Suprapubic skin (tissue), 4 donors: ENCODE measurements around the gene LPP. TPM values are rescaled to one million over a fixed set of nuclear protein-coding genes. Genes with fewer than 3 reads are reported as not detected.

Experiments
- DNase-seq, 2 donors: peaks; one replicate each; pipeline ENCODE4 v3.0.0-alpha.2; 2019; ENCODE audit warnings: low spot score in 2 of 2
- H3K27ac ChIP-seq: fragments of 200-600 bp; sonication (generic); one replicate; pipeline ENCODE4 v1.5.1; 2019
- H3K27me3 ChIP-seq: fragments of 200-600 bp; sonication (generic); one replicate; pipeline ENCODE4 v1.5.1; 2019
- H3K36me3 ChIP-seq: fragments of 200-600 bp; sonication (generic); one replicate; pipeline ENCODE4 v1.5.1; 2019
- H3K4me1 ChIP-seq: fragments of 200-600 bp; sonication (generic); one replicate; pipeline ENCODE4 v1.5.1; 2019
- H3K4me3 ChIP-seq: fragments of 200-600 bp; sonication (generic); one replicate; pipeline ENCODE4 v1.5.1; 2019; ENCODE audit warnings: mild to moderate bottlenecking
- H3K9me3 ChIP-seq: fragments of 200-600 bp; sonication (generic); one replicate; pipeline ENCODE4 v1.5.1; 2019
- EP300 ChIP-seq: sonication (generic); formaldehyde crosslinking; IDR thresholded peaks from one replicate; pipeline ENCODE4 v1.6.1; 2017; ENCODE audit warnings: antibody characterized with exemption
- POLR2A ChIP-seq, 2 donors: fragments of 450-650 bp; IDR thresholded peaks; one replicate each; pipeline ENCODE4 v1.6.1; 2017; ENCODE audit warnings: antibody characterized with exemption in 2 of 2, mild to moderate bottlenecking in 2 of 2, moderate library complexity in 2 of 2
- POLR2AphosphoS5 ChIP-seq, 3 donors: sonication (generic); formaldehyde crosslinking; IDR thresholded peaks; one replicate each; pipeline ENCODE4 v1.6.1; 2017; ENCODE audit warnings: antibody characterized with exemption in 3 of 3
- WGBS: methylation state at CpG from one replicate; pipeline ENCODE4 v1.1.5; 2018; 5-methylcytosine and 5-hydroxymethylcytosine counted together
- total RNA-seq, 4 donors: library from RNA; depleted of rRNA; stranded (reverse); fragments of >200 nt; gene quantifications; one replicate each; pipeline ENCODE4 v1.1.0, GENCODE V29; 2016
- TF ChIP-seq, protein P1 (sequence below), 2 donors: fragments of 200-600 bp in 1 of 2; fragments of 450-650 bp in 1 of 2; sonication (generic) in 1 of 2; IDR thresholded peaks; one replicate each; pipeline ENCODE4 v1.5.1; 2016 to 2019; ENCODE audit warnings: antibody characterized with exemption in 2 of 2, mild to moderate bottlenecking in 1 of 2, moderate library complexity in 1 of 2

LPP gene
- total RNA-seq, 4 donors from 2014 or later = 56.8 to 127 (median 84.2) TPM

DNA sequence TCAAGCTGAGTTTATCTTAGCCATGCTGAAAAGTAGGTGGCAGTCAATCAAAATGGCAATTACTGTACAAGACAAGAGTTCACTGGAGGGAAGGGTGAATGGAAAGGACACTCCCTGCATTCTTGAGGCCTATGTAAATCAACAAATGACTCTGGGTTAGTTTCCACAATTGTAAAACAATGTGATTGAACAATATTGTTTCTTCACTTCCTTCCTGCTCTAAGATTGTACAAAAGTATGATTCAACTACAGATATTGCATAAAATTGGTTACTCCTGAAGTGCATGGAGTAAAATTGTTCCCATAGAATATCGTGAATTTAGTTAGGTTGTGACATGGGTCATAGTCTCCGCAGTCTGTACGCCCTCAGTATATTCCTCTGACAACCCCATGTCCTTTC is 277.6 kb downstream of the LPP start:
- H3K27ac ChIP-seq = no peak overlapping the region
- TF ChIP-seq EP300 (no peak), POLR2AphosphoS5 (IDR thresholded peaks at IDR 0.05) (no peak), POLR2A (IDR thresholded peaks at IDR 0.05) (no peak)
- TF ChIP-seq, protein P1, sequence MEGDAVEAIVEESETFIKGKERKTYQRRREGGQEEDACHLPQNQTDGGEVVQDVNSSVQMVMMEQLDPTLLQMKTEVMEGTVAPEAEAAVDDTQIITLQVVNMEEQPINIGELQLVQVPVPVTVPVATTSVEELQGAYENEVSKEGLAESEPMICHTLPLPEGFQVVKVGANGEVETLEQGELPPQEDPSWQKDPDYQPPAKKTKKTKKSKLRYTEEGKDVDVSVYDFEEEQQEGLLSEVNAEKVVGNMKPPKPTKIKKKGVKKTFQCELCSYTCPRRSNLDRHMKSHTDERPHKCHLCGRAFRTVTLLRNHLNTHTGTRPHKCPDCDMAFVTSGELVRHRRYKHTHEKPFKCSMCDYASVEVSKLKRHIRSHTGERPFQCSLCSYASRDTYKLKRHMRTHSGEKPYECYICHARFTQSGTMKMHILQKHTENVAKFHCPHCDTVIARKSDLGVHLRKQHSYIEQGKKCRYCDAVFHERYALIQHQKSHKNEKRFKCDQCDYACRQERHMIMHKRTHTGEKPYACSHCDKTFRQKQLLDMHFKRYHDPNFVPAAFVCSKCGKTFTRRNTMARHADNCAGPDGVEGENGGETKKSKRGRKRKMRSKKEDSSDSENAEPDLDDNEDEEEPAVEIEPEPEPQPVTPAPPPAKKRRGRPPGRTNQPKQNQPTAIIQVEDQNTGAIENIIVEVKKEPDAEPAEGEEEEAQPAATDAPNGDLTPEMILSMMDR (IDR thresholded peaks at IDR 0.05) = no peak
- WGBS = 90% methylated on average over 3 of the region's 3 CpGs

DNA sequence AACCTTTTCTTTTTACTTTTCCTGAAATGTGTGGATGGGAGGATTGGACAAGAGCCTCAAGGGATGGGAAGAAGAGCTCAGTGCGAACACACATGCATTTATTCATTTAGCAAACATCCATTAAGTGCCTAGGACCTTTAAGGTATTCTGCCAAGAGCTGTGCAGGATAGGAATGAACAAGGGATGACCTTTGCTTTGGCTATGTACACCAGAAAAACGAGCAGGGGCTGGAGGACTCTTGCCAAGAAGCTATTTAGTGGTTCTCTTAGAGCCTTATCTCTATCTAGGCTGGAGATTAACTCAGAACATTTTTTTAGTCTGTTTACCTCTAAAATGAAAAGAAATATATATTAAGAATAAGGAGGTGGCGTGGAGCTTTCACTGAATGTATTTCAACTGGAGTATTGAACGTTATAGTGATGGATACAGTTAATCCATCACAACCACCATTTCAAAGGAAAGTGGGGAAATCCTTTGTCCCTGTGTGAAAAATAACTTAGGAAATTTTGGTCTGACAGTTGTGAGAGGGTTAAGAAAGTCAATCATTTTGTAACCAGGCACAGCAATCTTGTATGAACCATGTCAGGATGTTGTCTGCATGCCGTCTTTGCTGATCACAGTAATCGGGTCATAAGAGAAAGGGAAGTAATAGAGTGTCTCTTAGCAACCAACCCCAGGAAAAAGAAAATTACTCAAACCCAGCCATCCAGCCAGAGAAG is 279.0 kb downstream of the LPP start:
- DNase-seq = no peak
- Histone ChIP-seq H3K9me3 (no peaks in the 10 kb centered on the region), H3K4me3 (no peak overlapping the region), H3K4me1 (peaks cover 9% of the 10 kb centered on the region), H3K36me3 (no peaks in the 10 kb centered on the region), H3K27ac (no peak overlapping the region), H3K27me3 (no peaks in the 10 kb centered on the region)
- TF ChIP-seq, protein P1 (IDR thresholded peaks at IDR 0.05) = no peak
- TF ChIP-seq POLR2A (IDR thresholded peaks at IDR 0.05) (no peak), EP300 (no peak), POLR2AphosphoS5 (IDR thresholded peaks at IDR 0.05) (no peak)
- WGBS = 64% methylated on average over 6 of the region's 6 CpGs

More for the DNA sequence above, 277.6 kb downstream of the LPP start:
- peaks cover 9% of the 10 kb centered on the region for H3K4me1 ChIP-seq
- no peaks in the 10 kb centered on the region for H3K9me3 ChIP-seq
- no peak for DNase-seq
- no peaks in the 10 kb centered on the region for H3K36me3 ChIP-seq
- H3K27me3 ChIP-seq = no peaks in the 10 kb centered on the region
- H3K4me3 ChIP-seq = no peak overlapping the region

DNA sequence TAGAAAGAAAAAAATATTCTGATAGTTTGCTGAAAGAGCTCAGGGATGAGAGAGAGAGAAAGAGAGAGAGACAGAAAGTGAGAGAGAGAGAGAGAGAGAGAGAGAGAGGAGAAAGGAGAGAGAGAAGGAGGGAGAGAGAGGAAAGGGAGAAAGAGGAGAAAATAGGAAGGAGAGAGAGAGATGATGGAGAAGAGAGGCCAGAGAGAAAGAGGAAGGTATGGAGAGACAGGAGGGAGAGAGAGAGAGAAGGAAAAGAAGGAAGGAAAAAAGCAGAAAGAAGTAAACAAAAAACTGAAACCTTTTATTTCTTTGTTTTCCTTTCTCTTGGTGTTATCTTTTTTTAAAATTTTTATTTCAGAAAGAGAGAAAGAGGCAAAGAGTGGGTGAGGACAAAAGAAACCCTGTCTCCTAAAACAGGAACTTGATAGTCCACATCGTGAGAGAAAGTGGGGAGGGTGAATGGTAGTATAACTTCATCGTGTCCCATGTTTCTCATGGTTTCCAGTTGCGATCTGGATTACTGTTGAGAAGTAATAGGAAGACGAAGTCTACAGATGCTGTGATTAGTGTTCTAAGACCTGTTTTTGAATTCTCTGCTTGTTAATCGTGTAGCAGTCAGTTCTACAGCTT is 279.7 kb downstream of the LPP start:
- H3K27ac ChIP-seq = no peak overlapping the region
- H3K27me3 ChIP-seq = no peaks in the 10 kb centered on the region
- H3K36me3 ChIP-seq = no peaks in the 10 kb centered on the region
- no peak for DNase-seq
- H3K4me1 ChIP-seq = peaks cover 14% of the 10 kb centered on the region
- WGBS = 93% methylated on average over 5 of the region's 5 CpGs
- H3K4me3 ChIP-seq = no peak overlapping the region
- TF ChIP-seq POLR2AphosphoS5 (IDR thresholded peaks at IDR 0.05) (no peak), EP300 (no peak), POLR2A (IDR thresholded peaks at IDR 0.05) (no peak)
- TF ChIP-seq, protein P1 (IDR thresholded peaks at IDR 0.05) = no peak
- no peaks in the 10 kb centered on the region for H3K9me3 ChIP-seq

DNA sequence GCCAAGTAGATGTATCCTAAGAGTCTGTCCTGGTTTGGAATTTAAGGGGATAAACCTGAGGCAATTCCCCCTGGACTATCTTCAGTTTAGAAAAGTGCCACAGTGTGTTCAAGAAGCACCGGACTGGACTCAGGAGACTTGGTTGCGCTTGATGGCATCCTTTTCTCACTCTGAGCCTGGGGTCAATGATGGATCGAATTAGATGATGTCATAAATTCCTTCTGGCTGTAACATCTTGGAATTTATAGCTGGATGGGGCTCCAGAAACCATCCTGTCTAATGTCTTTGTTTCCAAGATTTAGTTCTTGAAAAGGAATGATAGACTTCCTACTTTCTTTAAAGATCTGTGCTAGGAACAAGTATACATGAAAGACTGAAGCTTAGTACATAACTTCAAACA is 280.6 kb downstream of the LPP start:
- no peak for TF ChIP-seq POLR2A (IDR thresholded peaks at IDR 0.05)
- TF ChIP-seq, protein P1 (IDR thresholded peaks at IDR 0.05) = no peak
- TF ChIP-seq EP300 = no peak
- no peak for TF ChIP-seq POLR2AphosphoS5 (IDR thresholded peaks at IDR 0.05)
- Histone ChIP-seq H3K9me3 (no peaks in the 10 kb centered on the region), H3K36me3 (no peaks in the 10 kb centered on the region), H3K4me1 (peaks cover 15% of the 10 kb centered on the region), H3K4me3 (no peak overlapping the region), H3K27ac (no peak overlapping the region), H3K27me3 (no peaks in the 10 kb centered on the region)
- 89% methylated on average over 3 of the region's 3 CpGs for WGBS
- no peak for DNase-seq

DNA sequence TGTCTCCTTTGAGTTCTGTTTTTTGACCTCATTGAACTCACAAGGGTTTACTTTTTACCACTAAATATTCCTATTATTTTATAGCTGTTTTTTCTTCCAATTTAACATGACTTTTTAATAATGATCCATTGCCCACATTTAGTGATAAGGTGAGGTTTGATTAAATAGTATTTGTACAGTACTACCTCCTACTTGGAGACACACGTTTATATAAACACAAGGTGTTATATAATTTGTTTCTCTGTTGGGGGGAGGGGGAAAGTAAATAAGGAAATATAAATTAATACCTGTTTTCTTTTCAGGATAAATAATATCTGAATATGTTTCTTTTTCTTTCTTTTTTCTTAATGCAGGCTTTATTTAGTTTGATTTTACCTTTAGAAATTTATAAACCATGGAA is 281.3 kb downstream of the LPP start:
- H3K9me3 ChIP-seq = no peaks in the 10 kb centered on the region
- H3K27ac ChIP-seq = no peak overlapping the region
- no peaks in the 10 kb centered on the region for H3K36me3 ChIP-seq
- H3K4me3 ChIP-seq = no peak overlapping the region
- H3K4me1 ChIP-seq = peaks cover 15% of the 10 kb centered on the region
- WGBS = 76% methylated on average over 1 of the region's 1 CpG
- TF ChIP-seq, protein P1 (IDR thresholded peaks at IDR 0.05) = no peak
- TF ChIP-seq POLR2A (IDR thresholded peaks at IDR 0.05) (no peak), EP300 (no peak), POLR2AphosphoS5 (IDR thresholded peaks at IDR 0.05) (no peak)
- no peak for DNase-seq
- H3K27me3 ChIP-seq = no peaks in the 10 kb centered on the region
